H1 (cell line): ENCODE measurements around the gene KLHL17. TPM values are rescaled to one million over a fixed set of nuclear protein-coding genes. Genes with fewer than 3 reads are reported as not detected.

Experiments
- BACH1 ChIP-seq: IDR thresholded peaks from 2 replicates; pipeline ENCODE4 v1.6.1; 2012; ENCODE audit warnings: low read length, improper control_type of control experiment
- CBX5 ChIP-seq: fragments of 300-800, 300-1000 bp; sonication (generic); IDR thresholded peaks from 2 replicates; pipeline ENCODE4 v1.7.1; 2016; ENCODE audit warnings: antibody characterized with exemption, low read length, low read depth
- CREB1 ChIP-seq: IDR thresholded peaks from 2 replicates; pipeline ENCODE4 v1.6.1; 2012; ENCODE audit warnings: inconsistent platforms
- E2F6 ChIP-seq: IDR thresholded peaks from 2 replicates; pipeline ENCODE4 v1.6.1; 2012; ENCODE audit warnings: inconsistent platforms
- JUND ChIP-seq: IDR thresholded peaks from 2 replicates; pipeline ENCODE4 v1.6.1; 2011; ENCODE audit warnings: mild to moderate bottlenecking, improper control_type of control experiment, low read length
- SRF ChIP-seq: IDR thresholded peaks from 2 replicates; pipeline ENCODE4 v1.6.1; 2011; ENCODE audit warnings: mild to moderate bottlenecking, low read depth, low read length, moderate library complexity
- polyA plus RNA-seq, 7 experiments: library from polyadenylated mRNA; depleted of rRNA in 3 of 7; stranded (reverse) in 5 of 7; unstranded in 2 of 7; fragments of >200 nt in 5 of 7; fragments of 200-250 nt in 2 of 7; gene quantifications; 1 replicate in 5 of 7; 2 replicates in 1 of 7; 4 replicates in 1 of 7; pipeline versions ENCODE4 v1.2.1 to v1.2.3, GENCODE V29; 2011 to 2013; ENCODE audit warnings: missing spikeins in 2 of 7, mixed read lengths in 2 of 7
- total RNA-seq: library from RNA; stranded (reverse); fragmentation: NEBNext Ultra II Directional; extraction: Animal tissue kit (Norgen Biotek cat#: 25700); gene quantifications from 2 replicates; pipeline ENCODE4 v1.2.1, GENCODE V29; 2021

The KLHL17 gene
- total and polyA plus RNA-seq, 2 of the 8 experiments (the other 6 are each of a cell fraction or from before 2014, with no cell fraction given), result 32.6 to 36.1 TPM

GRCh38 chr1:913491-914130 is 46.8 kb upstream of the KLHL17 start (continued):
- TF ChIP-seq CREB1, result no peak
- no peak for TF ChIP-seq BACH1
- TF ChIP-seq JUND, result no peak
- no peak for TF ChIP-seq CBX5
- TF ChIP-seq E2F6, result no peak
- TF ChIP-seq SRF, result no peak
